GM21390 (cell line): ENCODE measurements around the gene TMPRSS9.
A peak's percentile ranks its signal among the peaks of the same experiment; 100 is the strongest.

Experiments used
- ATAC-seq: cut with Tn5 transposase; IDR thresholded peaks from one replicate; pipeline ENCODE4 v1.9.1; 2021; ENCODE audit not compliant: unreplicated experiment

TMPRSS9 gene

GRCh38 chr19:2359992-2360685, at the start of gene TMPRSS9:
Gene TMPRSS9, plus strand, starts transcription at chr19:2360265. Its CDS starts 29,521 bp downstream, at chr19:2389786.
- no peak for ATAC-seq

- ATAC-seq: no peak
Measured at GRCh38 chr19:2311093-2311492, 49.0 kb upstream of the TMPRSS9 start.

DNA sequence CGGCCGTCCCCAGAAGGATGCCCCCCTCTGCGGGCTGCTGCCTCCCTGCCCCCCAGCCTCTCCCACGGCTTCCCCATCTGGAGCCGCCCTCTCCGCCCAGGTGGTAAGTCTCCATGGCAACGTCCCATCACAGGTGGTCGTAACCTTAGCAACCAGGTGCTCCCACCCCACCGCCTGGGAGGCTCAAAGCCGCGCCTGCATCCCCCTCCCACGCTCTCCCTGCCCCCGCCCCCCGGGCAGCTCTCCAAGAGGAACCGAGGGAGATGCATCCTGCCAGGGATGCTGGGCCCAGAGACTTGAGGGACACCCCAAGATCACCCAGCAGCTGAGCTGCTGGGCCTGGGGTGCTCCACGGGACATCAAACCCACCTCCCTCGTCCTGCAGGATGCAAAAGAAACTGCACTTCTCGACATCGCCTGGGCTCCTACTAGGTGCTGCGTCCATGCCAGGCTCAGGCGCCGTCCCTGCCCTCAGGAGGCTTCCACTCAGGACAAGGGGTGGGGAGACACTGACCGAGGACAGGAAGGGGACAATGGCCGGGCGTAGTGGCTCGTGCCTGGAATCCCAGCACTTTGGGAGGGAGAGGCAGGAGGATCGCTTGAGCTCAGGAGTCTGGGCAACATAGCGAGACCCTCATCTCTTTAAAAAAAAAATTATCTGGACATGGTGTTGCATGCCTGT, 47.1 kb upstream of the TMPRSS9 start:
- ATAC-seq: no peak

DNA sequence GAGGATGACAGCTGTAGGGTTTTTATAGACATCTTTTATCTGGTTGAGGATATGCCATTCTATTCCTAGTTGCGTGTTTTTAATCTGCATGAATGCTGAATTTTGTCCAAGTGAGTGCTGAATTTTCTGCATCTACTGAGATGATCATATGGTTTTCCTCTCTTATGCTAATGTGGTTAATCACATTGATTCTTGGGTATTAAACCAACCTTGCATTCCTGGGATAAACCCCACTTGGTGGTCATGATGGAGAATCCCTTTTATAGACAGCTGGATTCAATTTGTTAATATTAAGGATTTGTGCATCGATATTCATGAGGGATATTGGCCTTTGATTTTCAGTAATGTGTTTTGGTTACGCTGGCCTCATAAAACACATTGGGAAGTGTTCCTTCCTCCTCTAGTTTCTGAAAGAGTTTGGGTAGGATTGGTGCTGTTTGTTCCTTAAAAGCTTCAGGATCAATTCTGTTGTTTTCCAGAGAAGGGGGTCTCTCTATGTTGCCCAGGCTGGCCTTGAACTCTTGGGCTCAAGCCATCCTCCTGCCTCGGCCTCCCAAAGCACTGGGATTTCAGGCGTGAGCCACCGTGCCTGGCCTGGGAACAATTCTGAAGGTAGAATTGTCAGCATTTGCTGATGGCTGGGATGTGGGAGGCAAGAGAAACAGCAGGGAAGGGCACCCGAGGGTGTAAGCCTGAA, 44.8 kb upstream of the TMPRSS9 start:
- ATAC-seq: no peak

GRCh38 chr19:2315818-2316353, 44.2 kb upstream of the TMPRSS9 start:
- no peak for ATAC-seq

- no peak for ATAC-seq
Measured at GRCh38 chr19:2317300-2317699, 42.8 kb upstream of the TMPRSS9 start.

- no peak for ATAC-seq
Measured at GRCh38 chr19:2317756-2318155, 42.3 kb upstream of the TMPRSS9 start.

DNA sequence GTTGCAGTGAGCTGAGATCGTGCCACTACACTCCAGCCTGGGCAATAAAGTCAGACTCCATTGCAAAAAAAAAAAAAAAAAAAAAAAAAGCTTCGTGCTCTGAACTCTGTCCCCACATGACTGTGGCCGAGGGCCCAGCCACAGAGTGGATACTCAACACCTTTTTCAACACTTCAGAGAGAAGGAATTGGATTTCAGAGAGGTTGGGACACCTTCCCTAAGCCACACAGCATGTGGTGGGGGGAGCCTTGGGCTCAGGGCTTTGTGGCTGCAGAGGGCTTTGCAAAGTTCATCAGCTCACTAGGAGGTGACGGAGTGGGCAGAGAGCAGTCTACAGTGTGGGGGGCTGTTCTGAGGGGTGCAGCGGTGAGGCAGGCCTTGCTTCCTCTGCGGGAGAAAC, 41.1 kb upstream of the TMPRSS9 start:
- ATAC-seq: no peak

- no peak for ATAC-seq
Measured at GRCh38 chr19:2319551-2319950, 40.5 kb upstream of the TMPRSS9 start.

GRCh38 chr19:2320049-2320448, 40.0 kb upstream of the TMPRSS9 start:
- ATAC-seq: no peak

- ATAC-seq: no peak
Measured at GRCh38 chr19:2320939-2321338, 39.1 kb upstream of the TMPRSS9 start.

DNA sequence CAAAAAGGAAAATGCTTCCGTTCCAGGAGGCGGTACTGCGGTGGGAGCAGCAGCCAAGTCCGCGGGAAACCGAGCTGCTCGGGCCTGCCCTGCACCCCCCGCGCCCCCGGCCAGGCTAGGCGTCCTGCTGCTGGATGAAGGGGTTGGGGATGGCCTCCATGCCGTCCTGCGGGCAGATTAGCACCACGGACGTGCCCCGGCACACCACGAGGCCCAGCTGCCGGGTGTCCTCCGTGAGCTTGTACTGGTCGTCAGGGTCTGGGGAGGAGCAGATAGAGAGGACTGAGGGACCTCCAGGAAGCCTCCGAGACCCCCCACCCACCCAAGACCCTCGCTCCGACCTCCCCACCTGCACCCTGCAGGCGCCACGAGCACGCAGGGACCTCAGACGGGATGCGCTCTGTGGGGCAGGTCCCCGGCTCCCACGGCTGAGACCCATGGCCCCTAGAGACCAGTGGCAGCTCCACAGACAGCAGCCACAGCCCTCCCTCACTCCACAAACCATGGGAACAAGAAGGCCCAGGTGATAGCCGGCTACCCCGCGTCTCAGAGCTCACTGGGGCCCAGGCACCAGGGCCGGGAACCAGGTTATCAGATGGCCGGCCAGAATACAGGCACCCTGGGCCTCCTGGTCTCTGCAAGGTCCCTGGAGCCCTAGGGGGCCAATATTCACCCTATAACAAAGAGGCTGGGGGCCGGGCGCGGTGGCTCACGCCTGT, 38.3 kb upstream of the TMPRSS9 start:
- no peak for ATAC-seq

- no peak for ATAC-seq
Measured at GRCh38 chr19:2323707-2324106, 36.4 kb upstream of the TMPRSS9 start.

GRCh38 chr19:2324220-2324948, 35.7 kb upstream of the TMPRSS9 start:
- no peak for ATAC-seq

DNA sequence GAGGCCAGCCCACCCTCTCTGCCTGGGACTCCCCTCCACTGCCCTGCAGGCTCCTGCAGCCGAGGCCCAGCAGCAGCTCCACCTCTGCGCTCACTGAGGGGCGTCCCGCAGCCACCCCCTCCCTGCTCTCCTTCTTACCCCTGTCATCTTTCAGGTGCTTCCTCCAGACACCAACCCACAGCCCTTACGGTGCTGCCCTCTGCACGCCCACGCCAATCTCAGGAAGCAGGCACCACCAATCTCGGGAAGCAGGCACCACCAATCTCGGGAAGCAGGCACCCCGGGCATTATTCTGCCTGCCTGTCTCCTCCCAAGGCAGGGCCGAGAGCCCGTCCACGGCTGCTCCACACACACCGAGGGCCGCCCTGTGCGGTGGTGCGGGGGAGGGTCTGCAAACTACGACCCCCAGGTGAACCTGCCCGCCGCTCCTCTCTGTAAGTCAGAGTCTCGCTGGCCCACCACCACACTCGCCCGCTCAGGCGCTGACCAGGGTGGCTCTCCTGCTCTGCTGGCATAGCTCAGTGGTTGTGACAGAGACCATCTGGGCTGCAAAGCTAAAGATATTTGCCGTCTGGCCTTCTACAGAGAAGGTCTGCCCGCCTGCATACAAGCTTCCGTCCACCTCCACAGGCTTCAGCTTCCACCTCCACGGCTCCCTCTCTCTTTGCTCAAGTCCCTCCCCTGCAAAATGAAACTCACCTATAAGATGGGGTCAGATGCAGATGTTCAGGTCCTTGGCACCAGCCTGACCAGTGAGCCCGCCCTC, 34.6 kb upstream of the TMPRSS9 start:
- no peak for ATAC-seq

DNA sequence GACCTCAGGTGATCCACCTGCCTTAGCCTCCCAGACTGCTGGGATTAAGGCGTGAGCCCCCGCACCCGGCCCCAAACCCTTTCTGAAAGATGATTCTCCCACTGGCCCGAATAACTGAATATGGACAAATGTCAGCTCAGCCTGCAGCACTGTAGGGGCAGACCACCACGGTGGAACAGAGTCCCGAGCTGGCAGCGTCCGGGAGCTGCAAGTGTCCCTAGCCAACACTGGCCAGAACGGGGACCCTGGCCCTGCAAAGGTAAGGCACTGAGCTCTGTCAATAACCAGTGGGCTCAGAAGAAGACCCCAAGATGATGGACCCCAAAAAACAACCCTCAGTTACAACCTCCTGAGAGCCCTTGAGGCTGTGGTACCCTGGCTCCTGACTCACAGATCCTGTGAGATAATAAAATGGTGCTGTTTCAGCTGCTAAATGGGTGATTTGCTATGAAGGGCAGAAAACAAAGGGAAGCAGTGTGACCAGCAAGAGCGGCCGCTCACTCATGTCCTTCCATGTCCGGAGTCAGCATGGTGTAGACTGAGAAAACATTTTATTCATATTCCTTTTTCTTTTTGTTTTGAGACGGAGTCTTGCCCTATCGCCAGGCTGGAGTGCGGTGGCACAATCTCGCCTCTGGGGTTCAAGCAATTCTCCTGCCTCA, 33.2 kb upstream of the TMPRSS9 start:
- no peak for ATAC-seq

DNA sequence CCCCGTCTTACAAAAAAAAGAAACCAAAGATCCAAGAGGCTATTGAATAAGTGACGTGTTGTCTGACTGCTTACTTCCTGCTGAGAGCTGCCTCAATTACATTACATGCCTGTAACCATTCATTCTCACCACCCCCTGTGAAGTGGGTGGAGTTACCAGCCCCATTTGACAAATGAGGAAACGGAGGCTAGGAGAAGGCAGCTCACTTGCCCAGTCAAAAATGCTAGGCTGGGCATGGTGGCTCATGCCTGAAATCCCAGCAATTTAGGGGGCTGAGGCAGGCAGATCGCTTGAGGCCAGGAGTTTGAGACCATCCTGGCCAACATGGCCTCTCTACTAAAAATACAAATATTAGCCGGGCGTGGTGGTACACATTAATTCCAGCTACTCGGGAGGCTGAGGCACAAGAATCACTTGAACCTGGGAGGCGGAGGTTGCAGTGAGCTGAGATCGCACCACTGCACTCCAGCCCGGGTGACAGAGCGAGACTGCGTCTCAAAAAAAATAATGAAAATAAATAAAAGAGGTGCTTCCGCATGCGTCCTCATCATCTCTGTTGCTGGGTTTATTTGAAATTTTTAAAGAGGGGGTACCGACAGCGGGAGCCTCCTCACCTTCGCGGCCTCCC, 32.2 kb upstream of the TMPRSS9 start:
- no peak for ATAC-seq

- ATAC-seq: peak; percentile 47
Measured at GRCh38 chr19:2328401-2329148, 31.5 kb upstream of the TMPRSS9 start, which contains the start of the genes LSM7 and SPPL2B. Gene LSM7, minus strand, starts transcription at chr19:2328586. Its CDS starts 20 bp downstream, at chr19:2328566. Gene SPPL2B, plus strand, starts transcription at chr19:2328684. Its CDS starts 26 bp downstream, at chr19:2328710.
